RPMI8226 (cell line): ENCODE data around the gene MFSD11.
A peak's percentile ranks its signal among the peaks of the same experiment; 100 is the strongest.
"Not testable (repeated sequence)": the region's sequence is repeated elsewhere in the genome, so short reads cannot be mapped to it uniquely, and the experiment has no call there.

Experiments used
- DNase-seq: peaks from one replicate; pipeline ENCODE4 v3.0.0-alpha.2; 2015

MFSD11 gene

GRCh38 chr17:76737676-76738467 is at the start of gene MFSD11:
Gene MFSD11, plus strand, starts transcription at chr17:76738119. Its CDS starts 234 bp downstream, at chr17:76738353.
- DNase-seq = peak; percentile 95

DNA sequence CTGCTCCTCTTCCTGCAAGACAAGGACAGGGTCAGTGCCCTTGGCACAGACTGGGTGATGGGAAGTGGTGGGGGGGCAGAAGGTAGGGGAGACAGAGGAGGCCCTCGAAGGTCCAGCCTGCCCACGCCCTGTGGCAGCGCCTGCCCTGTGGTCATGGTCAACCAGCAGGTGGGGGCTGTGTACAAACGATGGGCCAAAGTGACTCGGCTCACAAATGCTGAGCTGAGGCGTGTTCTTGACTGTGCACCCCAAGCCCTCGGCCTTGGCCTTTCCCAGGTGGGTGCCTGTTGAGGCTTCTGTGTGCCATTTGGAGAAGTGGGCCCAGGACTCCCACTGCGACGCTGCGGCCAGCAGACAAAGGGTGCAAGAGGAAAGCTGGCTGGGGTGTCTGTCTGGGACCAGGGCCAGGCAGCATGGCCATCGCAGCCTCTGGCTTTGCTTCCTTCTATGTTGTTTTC is 49.7 kb upstream of the MFSD11 start:
- no peak for DNase-seq

GRCh38 chr17:76689859-76690258 is 48.1 kb upstream of the MFSD11 start:
- no peak for DNase-seq

DNA sequence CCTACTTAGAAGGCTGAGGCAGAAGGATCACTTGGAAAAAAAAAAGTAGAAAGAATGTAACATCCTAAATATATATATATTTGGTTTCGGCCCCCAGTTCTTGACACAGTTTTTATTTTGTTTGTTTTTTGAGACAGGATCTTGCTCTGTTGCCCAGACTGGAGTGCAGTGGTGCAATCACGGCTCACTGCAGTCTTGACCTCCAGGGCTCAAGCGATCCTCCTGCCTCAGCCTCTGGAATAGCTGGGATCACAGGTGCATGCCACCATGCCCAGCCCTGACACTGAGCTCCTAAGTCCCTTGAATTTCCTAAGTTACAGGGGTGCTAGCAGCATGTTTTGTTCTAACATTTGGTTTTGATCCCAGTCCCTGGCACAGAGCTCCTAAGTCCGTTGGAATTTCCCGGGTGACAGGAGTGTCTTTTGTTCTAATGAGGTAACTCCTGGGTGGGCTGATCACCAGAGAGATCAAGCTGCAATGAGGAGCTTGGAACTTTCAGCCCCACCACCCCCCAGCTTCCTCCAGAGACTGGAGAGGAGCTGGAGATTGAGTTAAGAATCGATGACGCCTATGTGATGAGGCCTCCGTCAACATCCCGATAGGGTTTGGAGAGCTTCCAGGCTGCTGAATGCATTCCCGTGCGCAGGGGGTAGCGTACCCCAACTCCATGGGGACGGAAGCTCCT is 47.2 kb upstream of the MFSD11 start:
- DNase-seq = no peak

DNA sequence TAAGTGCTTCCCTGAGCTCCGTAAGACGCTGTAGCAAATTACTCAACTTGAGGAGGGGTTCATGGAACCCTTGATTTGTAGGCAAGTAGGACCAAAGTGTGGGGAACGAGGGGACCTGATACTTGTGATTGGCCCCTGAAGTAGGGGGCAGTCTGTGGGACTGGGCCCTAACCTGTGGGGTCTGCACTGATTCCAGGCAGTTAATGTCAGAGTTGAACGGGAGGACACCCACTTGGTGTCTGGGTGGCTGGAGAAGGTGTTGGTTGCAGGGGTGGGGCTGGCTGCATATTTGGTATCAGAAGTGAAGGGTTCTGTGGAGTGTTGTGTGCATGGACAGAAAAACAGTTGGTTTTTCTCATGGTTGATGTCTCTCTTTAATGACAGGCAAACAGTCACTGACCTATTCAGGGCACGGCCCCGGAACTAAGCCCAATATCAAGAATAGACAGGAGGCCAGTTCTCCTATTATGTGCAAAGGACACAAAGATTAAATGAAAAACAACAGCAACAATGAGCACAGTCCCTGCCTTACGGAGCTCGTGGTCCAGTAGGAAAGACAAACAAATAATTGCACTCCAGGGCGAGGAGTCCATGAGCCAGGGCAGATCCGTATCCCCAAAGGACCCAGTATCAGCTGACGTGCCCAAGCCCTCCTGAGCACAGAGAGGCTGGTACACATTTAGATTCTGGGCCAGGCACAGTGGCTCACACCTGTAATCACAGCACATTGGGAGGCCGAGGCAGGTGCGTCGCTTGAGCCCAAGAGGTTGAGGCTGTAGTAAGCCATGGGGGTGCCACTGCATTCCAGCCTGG is 46.3 kb upstream of the MFSD11 start:
- DNase-seq = no peak

- DNase-seq = peak; percentile 78
Measured at GRCh38 chr17:76695059-76695831, 42.7 kb upstream of the MFSD11 start.

DNA sequence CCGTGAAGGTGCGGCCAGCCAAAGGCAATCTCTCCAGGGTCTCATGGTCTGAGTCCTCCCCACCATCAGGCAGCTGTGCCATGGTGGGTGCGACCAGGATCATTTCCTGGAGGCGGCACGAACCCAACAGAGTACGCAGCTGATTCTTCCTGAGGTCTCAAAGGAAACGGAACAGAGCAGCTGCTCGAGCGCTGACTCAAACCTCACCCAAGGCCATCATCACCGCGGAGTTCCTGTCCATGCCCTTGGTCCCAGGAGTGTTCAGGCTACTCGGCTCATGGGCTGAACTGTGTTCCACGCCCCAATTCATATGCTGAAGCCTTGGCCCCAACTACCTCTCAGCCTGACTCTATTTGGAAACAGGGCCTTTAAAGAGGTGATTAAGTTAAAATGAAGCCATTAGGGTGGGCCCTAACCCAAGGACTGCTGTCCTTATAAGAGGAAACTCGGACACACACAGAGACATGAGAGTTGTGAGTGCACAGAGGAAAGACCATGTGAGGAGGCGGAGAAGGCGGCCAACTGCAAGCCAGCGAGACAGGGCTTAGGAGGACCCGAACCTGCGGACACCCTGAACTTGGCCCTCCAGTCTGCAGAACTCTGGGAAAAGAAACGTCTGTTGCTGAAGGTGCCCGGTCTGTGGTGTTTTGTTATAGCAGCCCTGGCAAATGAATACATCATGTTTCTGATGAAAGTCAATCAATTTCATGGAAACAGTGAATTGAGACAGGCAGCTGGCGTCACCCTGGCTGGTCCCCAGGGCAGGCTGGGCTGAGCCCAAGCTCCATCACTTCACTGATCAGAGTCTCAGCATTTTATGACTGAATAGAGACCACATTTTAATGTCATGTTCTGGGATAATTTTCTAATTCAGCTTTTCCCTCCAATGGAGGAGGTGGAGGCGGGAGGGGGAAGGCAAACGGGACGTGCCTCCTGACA is 40.9 kb upstream of the MFSD11 start:
- no peak for DNase-seq

DNA sequence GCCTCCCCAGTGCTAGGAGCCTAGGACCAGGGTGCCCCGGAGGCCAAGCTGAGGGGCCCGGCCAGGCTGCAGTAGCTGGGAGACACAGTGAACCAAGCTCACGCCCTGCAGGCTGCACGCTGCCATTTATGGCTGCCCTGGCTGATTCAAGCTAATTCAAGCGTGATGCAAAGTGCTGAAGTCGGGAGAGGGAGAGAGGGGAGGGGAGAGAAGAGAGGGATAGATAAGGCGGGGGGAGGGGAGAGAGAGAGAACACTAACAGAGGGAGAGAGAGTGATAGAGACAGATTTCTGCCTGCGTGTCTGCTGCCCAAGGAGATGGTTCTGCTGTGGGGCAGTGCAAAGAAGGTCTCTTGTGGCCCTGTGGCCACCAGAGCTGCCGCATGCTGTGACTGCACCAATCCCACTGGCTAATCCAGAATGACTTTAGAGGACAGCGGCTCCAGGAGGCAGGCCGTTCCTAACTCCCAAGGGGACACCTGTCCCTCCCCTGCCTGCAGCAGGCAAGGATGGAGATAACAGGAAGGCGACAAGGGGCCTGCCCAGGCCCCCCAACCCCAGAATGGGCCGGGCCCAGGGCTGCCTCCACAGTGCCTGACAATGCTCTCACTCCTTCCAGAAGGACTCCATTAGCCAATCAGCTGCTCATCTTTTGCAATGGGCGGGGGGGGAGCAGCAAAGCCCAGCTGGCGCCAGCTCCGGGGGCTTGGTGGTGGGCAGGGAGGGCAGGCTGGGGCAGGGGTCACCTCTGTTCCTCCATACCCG is 40.0 kb upstream of the MFSD11 start:
- no peak for DNase-seq

GRCh38 chr17:76698466-76698977 is 39.4 kb upstream of the MFSD11 start:
- DNase-seq = not testable (repeated sequence)

- no peak for DNase-seq
Measured at GRCh38 chr17:76700270-76700616, 37.7 kb upstream of the MFSD11 start.

DNA sequence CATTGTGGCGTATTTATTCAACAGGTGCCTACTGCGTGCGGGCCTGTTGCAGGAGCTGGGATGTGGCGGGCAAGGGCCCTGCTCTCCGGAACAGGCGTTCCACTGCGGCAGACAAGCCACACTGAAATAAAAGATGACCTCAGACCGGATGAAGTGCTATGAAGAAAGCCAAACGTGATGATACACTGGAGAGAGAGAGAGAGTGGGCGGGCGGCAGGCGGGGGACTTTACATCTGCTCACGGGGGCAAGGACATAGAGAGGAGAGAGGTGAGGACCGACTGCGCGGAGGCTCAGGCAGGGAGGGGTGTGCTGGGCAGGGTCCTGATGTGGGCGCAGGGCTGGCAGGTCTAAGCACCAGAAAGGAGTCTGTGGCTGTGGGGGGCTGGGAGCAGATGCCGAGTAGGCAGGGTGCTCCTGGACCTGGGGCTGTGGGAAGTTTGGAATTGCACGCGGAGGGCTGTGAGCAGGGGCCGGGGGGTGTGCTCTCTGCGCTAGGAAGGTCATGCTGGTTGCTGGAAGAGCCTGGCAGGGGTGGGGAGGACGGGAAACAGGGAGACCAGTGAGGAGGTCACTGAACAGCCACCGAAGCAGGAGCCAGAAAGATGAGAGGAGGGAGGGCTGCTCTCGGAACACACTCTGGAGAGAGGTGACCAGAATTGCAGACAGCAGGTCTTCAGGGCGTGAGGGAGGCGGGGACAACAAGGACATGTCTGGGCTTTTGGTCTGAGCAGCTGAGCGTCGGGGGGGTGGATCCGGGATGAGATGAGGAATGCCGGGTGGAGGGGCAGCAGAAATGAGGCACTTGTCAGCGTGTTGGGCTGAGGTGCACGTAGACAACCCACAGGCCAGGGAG is 37.1 kb upstream of the MFSD11 start:
- DNase-seq = no peak

- DNase-seq = no peak
Measured at GRCh38 chr17:76701471-76701967, 36.4 kb upstream of the MFSD11 start.

DNA sequence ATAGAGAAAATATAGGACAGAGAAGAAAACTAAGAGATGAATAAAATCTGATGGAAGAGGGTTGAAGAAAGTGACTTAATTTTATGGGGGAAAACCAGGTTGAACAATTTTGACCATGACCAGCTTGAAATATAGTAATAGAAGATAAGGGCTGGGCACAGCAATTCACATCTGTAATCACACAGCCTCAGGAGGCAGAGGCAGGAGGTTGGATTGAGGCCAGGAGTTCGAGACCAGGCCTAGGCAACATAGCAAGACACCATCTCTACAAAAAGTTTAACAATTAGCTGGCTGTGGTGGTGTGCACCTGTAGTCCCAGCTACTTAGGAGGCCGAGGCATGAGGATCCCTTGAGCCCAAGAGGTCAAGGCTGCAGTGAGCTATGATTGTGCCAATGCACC is 35.8 kb upstream of the MFSD11 start:
- DNase-seq = no peak

DNA sequence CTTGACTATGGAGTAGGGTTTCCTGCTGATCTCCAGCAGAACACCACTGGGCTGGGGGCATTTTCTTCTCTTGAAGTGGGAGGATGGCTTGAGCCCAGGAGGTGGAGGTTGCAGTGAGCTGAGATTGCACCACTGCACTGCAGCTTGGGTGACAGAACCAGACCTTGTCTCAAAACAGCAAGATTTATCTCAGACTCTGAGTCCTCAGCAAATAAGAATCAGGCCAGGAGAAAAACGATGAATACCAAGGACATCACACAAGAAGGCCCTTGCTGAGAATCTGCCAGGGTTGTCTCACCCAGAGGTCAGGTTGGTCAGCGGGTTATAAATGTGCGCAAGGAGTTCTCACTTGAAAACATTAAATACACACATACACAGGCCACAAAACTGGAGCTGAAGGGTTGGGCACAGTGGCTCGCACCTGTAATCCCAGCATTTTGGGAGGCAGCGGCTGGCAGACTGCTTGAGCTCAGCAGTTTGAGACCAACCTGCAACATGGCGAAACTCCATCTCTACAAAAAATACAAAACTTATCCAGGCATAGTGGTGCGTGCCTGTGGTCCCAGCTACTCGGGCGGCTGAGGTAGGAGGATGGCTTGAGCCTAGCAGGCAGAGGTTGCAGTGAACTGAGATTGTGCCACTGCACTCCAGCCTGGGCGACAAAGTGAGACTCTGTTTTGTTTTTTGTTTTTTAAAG is 34.8 kb upstream of the MFSD11 start:
- no peak for DNase-seq

DNA sequence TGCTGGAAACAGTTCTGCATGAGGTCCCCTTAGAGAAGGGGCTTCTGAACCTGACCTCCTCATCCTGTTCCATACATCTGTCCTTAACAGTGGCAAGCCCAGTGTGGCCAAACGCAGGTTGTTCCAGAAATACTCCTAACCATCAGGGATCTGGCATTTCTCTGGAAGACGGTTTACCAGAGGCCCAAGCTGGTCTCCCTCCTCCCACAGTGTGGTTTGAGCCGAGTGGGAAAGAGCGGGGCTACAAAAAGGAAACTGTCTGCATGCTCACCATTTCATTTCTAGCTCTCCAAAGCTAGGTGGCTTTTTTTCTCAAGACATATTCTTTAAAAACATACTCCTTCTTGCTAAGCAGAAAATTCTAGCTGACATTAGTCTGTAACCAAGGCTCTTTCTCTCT is 33.1 kb upstream of the MFSD11 start:
- DNase-seq = no peak

GRCh38 chr17:76706817-76707216 is 31.1 kb upstream of the MFSD11 start:
- no peak for DNase-seq

- no peak for DNase-seq
Measured at GRCh38 chr17:76707985-76708807, 29.7 kb upstream of the MFSD11 start.
